Stimulated activated CD4-positive, alpha-beta T cell treated with anti-CD3 and anti-CD28 coated beads, TNF-alpha, amount 100 ng/mL, for 1 hour (primary cell): ENCODE data around the gene ST7.
"Not testable (repeated sequence)": the region's sequence is repeated elsewhere in the genome, so short reads cannot be mapped to it uniquely, and the experiment has no call there.

Experiments
- DNase-seq, 3 donors: peaks; one replicate each; pipeline ENCODE4 v3.0.0-alpha.2; 2020; ENCODE audit warnings: low read depth in 3 of 3, low spot score in 1 of 3

Gene ST7

GRCh38 chr7:117216010-117216409 lies 262.7 kb downstream of the ST7 start:
- no peak for DNase-seq

- no peak for DNase-seq
These were observed 263.3 kb downstream of the ST7 start for GRCh38 chr7:117216436-117217069.

GRCh38 chr7:117217106-117218035 lies 264.1 kb downstream of the ST7 start:
- DNase-seq: no peak

- DNase-seq: no peak
These were observed 265.4 kb downstream of the ST7 start for GRCh38 chr7:117218700-117219099.

- DNase-seq: no peak
These were observed 266.2 kb downstream of the ST7 start for GRCh38 chr7:117219485-117219884.

- DNase-seq: no peak
These were observed 267.5 kb downstream of the ST7 start for GRCh38 chr7:117220836-117221235.

GRCh38 chr7:117225536-117225935 lies 272.2 kb downstream of the ST7 start:
- DNase-seq: no peak

GRCh38 chr7:117227091-117227490 lies 273.8 kb downstream of the ST7 start:
- DNase-seq: no peak

GRCh38 chr7:117229350-117229749 lies 276.0 kb downstream of the ST7 start:
- no peak for DNase-seq

GRCh38 chr7:117230276-117231046 lies 277.2 kb downstream of the ST7 start:
- DNase-seq: no peak

- DNase-seq: no peak
These were observed 277.7 kb downstream of the ST7 start for GRCh38 chr7:117231047-117231359.

- DNase-seq: no peak
These were observed 284.3 kb downstream of the ST7 start for GRCh38 chr7:117237646-117238045.

GRCh38 chr7:117238472-117238871 lies 285.2 kb downstream of the ST7 start:
- DNase-seq: no peak

- DNase-seq: no peak
These were observed 285.6 kb downstream of the ST7 start for GRCh38 chr7:117238937-117239336.

- no peak for DNase-seq
These were observed 287.8 kb downstream of the ST7 start for GRCh38 chr7:117241088-117241487.

GRCh38 chr7:117243390-117243789 lies 290.1 kb downstream of the ST7 start:
- DNase-seq: no peak

GRCh38 chr7:117245703-117246102 lies 292.4 kb downstream of the ST7 start:
- not testable (repeated sequence) for DNase-seq

- DNase-seq: no peak
These were observed 294.5 kb downstream of the ST7 start for GRCh38 chr7:117247809-117248208.

- DNase-seq: no peak
These were observed 295.5 kb downstream of the ST7 start for GRCh38 chr7:117248829-117249228.

- DNase-seq: no peak
These were observed 296.4 kb downstream of the ST7 start for GRCh38 chr7:117249696-117250095.

GRCh38 chr7:117250245-117250644 lies 296.9 kb downstream of the ST7 start:
- no peak for DNase-seq

GRCh38 chr7:117250801-117251200 lies 297.5 kb downstream of the ST7 start:
- no peak for DNase-seq
